ENCODE data around the gene ANKRD63.

The ANKRD63 gene

DNA sequence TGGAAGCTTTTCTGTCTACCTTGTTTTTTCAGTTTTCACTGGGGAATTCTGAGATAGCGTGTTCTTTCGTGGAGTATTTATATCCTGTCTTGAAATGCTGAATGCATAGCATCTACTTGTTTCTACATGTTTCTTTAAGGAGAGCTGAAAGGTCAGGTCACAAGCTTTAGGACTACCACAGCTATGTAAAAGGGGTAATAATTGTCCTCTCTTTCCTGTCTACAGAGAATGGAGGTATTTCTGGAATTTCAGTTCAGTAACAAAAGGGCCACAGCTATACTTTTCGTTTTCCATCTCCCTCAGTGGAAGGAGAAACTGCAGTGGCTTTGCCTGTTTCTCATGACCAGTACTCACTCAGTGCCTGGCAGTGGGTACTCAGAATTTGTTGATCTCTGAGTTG, 45.3 kb upstream of the ANKRD63 start:
- H4K8ac ChIP-seq (ENCODE audit: low read depth, low read length), result no peak overlapping the region
- no peak overlapping the region for H3K23ac ChIP-seq (ENCODE audit: low read depth, low read length, poor library complexity)
- H2AK5ac ChIP-seq (ENCODE audit: low read depth, low read length), result no peak overlapping the region
- no peak overlapping the region for H2BK15ac ChIP-seq (ENCODE audit: low read length)
- H3K36me3 ChIP-seq (replicated peaks in 1 of 2; ENCODE audit: control insufficient read depth in 2 of 2, insufficient read depth in 2 of 2, low read length in 2 of 2), result peaks cover 0 to 6% of the 10 kb centered on the region in 2 donors
- no peak overlapping the region for H3K4me3 ChIP-seq (ENCODE audit: low read length in 2 of 2)
- H3K27ac ChIP-seq (replicated peaks; ENCODE audit: low read length), result no peak overlapping the region
- H4K91ac ChIP-seq (ENCODE audit: low read depth, low read length, poor library complexity), result no peak overlapping the region
- H3K14ac ChIP-seq (ENCODE audit: low read length), result no peak overlapping the region
- H2BK5ac ChIP-seq (ENCODE audit: low read length), result no peak overlapping the region
- no peak overlapping the region for H2AFZ ChIP-seq (ENCODE audit: low read length)
- no peak overlapping the region for H2BK120ac ChIP-seq (ENCODE audit: low read depth, low read length)
- peaks cover 0 to 5% of the 10 kb centered on the region in 2 donors for H3K9me3 ChIP-seq (replicated peaks in 1 of 2; ENCODE audit: control insufficient read depth in 2 of 2, insufficient read depth in 1 of 2, low read depth in 1 of 2, low read length in 2 of 2)
- H3K4me2 ChIP-seq (ENCODE audit: insufficient read depth, low read length, poor library complexity, severe bottlenecking), result no peak overlapping the region
- no peak overlapping the region for H2BK12ac ChIP-seq (ENCODE audit: low read length)
- no peak overlapping the region for H3K4ac ChIP-seq (ENCODE audit: low read length)
- no peak for DNase-seq (ENCODE audit: low spot score)
- no CpG with 5 or more reads among the region's 3 CpGs for WGBS, 2 donors (ENCODE audit: extremely low coverage in 2 of 2, insufficient read length in 2 of 2, insufficient replicate concordance in 1 of 2)
- H3K9ac ChIP-seq (ENCODE audit: low read depth, low read length, poor library complexity), result no peak overlapping the region
- no peak overlapping the region for H3K18ac ChIP-seq (ENCODE audit: low read length)
- peaks cover 0 to 8% (median 0%) of the 10 kb centered on the region in 3 experiments for H3K27me3 ChIP-seq (ENCODE audit: control insufficient read depth in 3 of 3, insufficient read depth in 3 of 3, low read depth in 1 of 3, low read length in 3 of 3)
- peaks cover 33 to 54% of the 10 kb centered on the region in 2 donors for H3K4me1 ChIP-seq (ENCODE audit: control insufficient read depth in 2 of 2, insufficient read depth in 1 of 2, low read depth in 1 of 2, low read length in 2 of 2)
- no peaks in the 10 kb centered on the region for H3K79me1 ChIP-seq (ENCODE audit: low read depth, low read length)

DNA sequence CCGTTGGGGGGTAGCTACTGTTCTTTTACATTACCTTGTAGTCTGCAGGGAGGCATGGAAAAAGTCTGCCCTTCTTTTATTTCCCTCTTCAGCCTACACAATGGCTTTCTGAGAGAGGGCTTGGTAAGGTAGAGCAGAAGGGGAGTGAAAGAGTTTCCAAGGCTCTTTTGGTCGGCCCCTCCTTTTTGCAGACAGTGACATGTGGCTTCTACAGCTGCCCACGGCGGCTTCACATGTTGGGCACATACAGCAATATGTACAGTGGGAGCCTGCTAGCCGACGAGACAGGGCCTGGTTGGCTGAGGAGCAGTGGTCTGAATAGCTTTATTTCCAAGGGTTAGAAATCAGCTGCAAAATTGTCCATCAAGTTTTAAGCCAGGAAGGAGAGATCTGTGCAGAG, 44.6 kb upstream of the ANKRD63 start:
- Histone ChIP-seq H3K14ac (ENCODE audit: low read length) (no peak overlapping the region), H3K4me1 (ENCODE audit: control insufficient read depth in 2 of 2, insufficient read depth in 1 of 2, low read depth in 1 of 2, low read length in 2 of 2) (peaks cover 39 to 60% of the 10 kb centered on the region in 2 donors), H3K4me3 (ENCODE audit: low read length in 2 of 2) (no peak overlapping the region)

DNA sequence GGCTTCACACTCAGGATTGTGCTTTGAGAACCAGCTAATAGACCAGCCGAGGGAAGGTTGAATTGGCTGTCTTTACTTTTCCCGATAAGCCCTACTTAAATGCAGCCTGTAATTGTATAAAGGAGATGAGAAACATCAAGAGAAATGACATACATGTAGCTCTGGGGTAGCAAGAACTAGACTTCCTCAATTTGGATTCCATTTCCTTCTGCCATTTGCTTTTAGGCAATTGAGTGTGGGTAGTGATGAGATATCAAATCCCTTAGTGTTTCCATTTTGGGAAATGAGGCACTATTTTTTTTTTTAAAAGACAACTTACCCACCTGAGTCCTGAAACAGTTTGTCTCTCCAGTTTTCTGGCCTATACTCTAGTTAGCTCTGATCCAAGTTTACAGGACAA, 42.8 kb upstream of the ANKRD63 start:
- Histone ChIP-seq H3K14ac (ENCODE audit: low read length) (no peak overlapping the region), H3K9me3 (replicated peaks in 1 of 2; ENCODE audit: control insufficient read depth in 2 of 2, insufficient read depth in 1 of 2, low read depth in 1 of 2, low read length in 2 of 2) (peaks cover 0 to 5% of the 10 kb centered on the region in 2 donors), H2BK15ac (ENCODE audit: low read length) (no peak overlapping the region), H3K18ac (ENCODE audit: low read length) (no peak overlapping the region), H3K27me3 (ENCODE audit: control insufficient read depth in 3 of 3, insufficient read depth in 3 of 3, low read depth in 1 of 3, low read length in 3 of 3) (peaks cover 4 to 22% (median 4%) of the 10 kb centered on the region in 3 experiments), H3K4me3 (ENCODE audit: low read length in 2 of 2) (no peak overlapping the region), H2AK5ac (ENCODE audit: low read depth, low read length) (no peak overlapping the region), H2BK12ac (ENCODE audit: low read length) (no peak overlapping the region), H3K36me3 (replicated peaks in 1 of 2; ENCODE audit: control insufficient read depth in 2 of 2, insufficient read depth in 2 of 2, low read length in 2 of 2) (peaks cover 0 to 6% of the 10 kb centered on the region in 2 donors), H4K8ac (ENCODE audit: low read depth, low read length) (no peak overlapping the region), H4K91ac (ENCODE audit: low read depth, low read length, poor library complexity) (no peak overlapping the region), H3K4me1 (ENCODE audit: control insufficient read depth in 2 of 2, insufficient read depth in 1 of 2, low read depth in 1 of 2, low read length in 2 of 2) (peaks cover 37 to 68% of the 10 kb centered on the region in 2 donors), H3K4me2 (ENCODE audit: insufficient read depth, low read length, poor library complexity, severe bottlenecking) (no peak overlapping the region), H3K4ac (ENCODE audit: low read length) (no peak overlapping the region), H3K23ac (ENCODE audit: low read depth, low read length, poor library complexity) (no peak overlapping the region), H2AFZ (ENCODE audit: low read length) (no peak overlapping the region), H2BK120ac (ENCODE audit: low read depth, low read length) (no peak overlapping the region), H3K9ac (ENCODE audit: low read depth, low read length, poor library complexity) (no peak overlapping the region), H2BK5ac (ENCODE audit: low read length) (no peak overlapping the region), H3K79me1 (ENCODE audit: low read depth, low read length) (no peaks in the 10 kb centered on the region), H3K27ac (replicated peaks; ENCODE audit: low read length) (no peak overlapping the region)
- WGBS, 2 donors (ENCODE audit: extremely low coverage in 2 of 2, insufficient read length in 2 of 2, insufficient replicate concordance in 1 of 2), result no CpG with 5 or more reads among the region's 2 CpGs
- no peak for DNase-seq (ENCODE audit: low spot score)

More for the DNA sequence above, 44.6 kb upstream of the ANKRD63 start:
- Histone ChIP-seq H2BK120ac (ENCODE audit: low read depth, low read length) (no peak overlapping the region), H3K79me1 (ENCODE audit: low read depth, low read length) (no peaks in the 10 kb centered on the region), H2AK5ac (ENCODE audit: low read depth, low read length) (no peak overlapping the region), H3K23ac (ENCODE audit: low read depth, low read length, poor library complexity) (no peak overlapping the region), H2BK12ac (ENCODE audit: low read length) (no peak overlapping the region), H2AFZ (ENCODE audit: low read length) (peak overlapping the region; percentile 31), H3K27ac (replicated peaks; ENCODE audit: low read length) (no peak overlapping the region), H3K9me3 (replicated peaks in 1 of 2; ENCODE audit: control insufficient read depth in 2 of 2, insufficient read depth in 1 of 2, low read depth in 1 of 2, low read length in 2 of 2) (peaks cover 0 to 5% of the 10 kb centered on the region in 2 donors), H2BK5ac (ENCODE audit: low read length) (no peak overlapping the region), H2BK15ac (ENCODE audit: low read length) (no peak overlapping the region), H3K9ac (ENCODE audit: low read depth, low read length, poor library complexity) (no peak overlapping the region), H3K27me3 (ENCODE audit: control insufficient read depth in 3 of 3, insufficient read depth in 3 of 3, low read depth in 1 of 3, low read length in 3 of 3) (peaks cover 0 to 14% (median 4%) of the 10 kb centered on the region in 3 experiments), H4K8ac (ENCODE audit: low read depth, low read length) (no peak overlapping the region), H3K36me3 (replicated peaks in 1 of 2; ENCODE audit: control insufficient read depth in 2 of 2, insufficient read depth in 2 of 2, low read length in 2 of 2) (peaks cover 0 to 6% of the 10 kb centered on the region in 2 donors), H4K91ac (ENCODE audit: low read depth, low read length, poor library complexity) (no peak overlapping the region), H3K18ac (ENCODE audit: low read length) (no peak overlapping the region), H3K4me2 (ENCODE audit: insufficient read depth, low read length, poor library complexity, severe bottlenecking) (no peak overlapping the region), H3K4ac (ENCODE audit: low read length) (no peak overlapping the region)
- WGBS, 2 donors (ENCODE audit: extremely low coverage in 2 of 2, insufficient read length in 2 of 2, insufficient replicate concordance in 1 of 2), result no CpG with 5 or more reads among the region's 6 CpGs
- DNase-seq (ENCODE audit: low spot score), result no peak

DNA sequence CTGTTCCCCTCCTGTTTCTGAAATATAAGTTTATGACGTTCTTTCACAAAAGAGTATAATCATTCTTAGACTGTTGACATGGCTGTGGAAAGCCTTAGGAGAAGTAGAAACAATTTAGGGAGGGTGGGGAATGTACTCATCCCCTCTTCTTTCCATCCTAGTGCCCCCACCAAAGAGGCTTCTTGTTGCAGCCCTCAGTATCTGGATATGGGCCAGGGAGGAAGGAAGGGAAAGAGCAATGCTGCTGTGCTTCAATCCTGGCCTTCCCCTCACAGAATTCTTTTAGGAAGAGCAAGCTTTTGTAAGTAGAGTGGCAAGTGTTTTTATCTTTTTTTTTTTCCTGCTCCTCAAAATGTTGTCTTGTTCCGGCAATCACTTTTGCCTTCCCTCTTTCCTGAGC, 42.3 kb upstream of the ANKRD63 start:
- Histone ChIP-seq H2BK120ac (ENCODE audit: low read depth, low read length) (no peak overlapping the region), H2BK12ac (ENCODE audit: low read length) (no peak overlapping the region), H3K27ac (replicated peaks; ENCODE audit: low read length) (no peak overlapping the region), H3K9ac (ENCODE audit: low read depth, low read length, poor library complexity) (no peak overlapping the region), H3K79me1 (ENCODE audit: low read depth, low read length) (no peaks in the 10 kb centered on the region), H3K9me3 (replicated peaks in 1 of 2; ENCODE audit: control insufficient read depth in 2 of 2, insufficient read depth in 1 of 2, low read depth in 1 of 2, low read length in 2 of 2) (peaks cover 0 to 5% of the 10 kb centered on the region in 2 donors), H2AFZ (ENCODE audit: low read length) (no peak overlapping the region), H2BK5ac (ENCODE audit: low read length) (no peak overlapping the region), H3K4me3 (ENCODE audit: low read length in 2 of 2) (peak overlapping the region in 1 of 2 donors; percentile 65), H2BK15ac (ENCODE audit: low read length) (no peak overlapping the region), H3K36me3 (replicated peaks in 1 of 2; ENCODE audit: control insufficient read depth in 2 of 2, insufficient read depth in 2 of 2, low read length in 2 of 2) (peaks cover 0 to 6% of the 10 kb centered on the region in 2 donors), H3K4me1 (ENCODE audit: control insufficient read depth in 2 of 2, insufficient read depth in 1 of 2, low read depth in 1 of 2, low read length in 2 of 2) (peaks cover 36 to 64% of the 10 kb centered on the region in 2 donors), H2AK5ac (ENCODE audit: low read depth, low read length) (no peak overlapping the region), H3K4ac (ENCODE audit: low read length) (no peak overlapping the region), H4K91ac (ENCODE audit: low read depth, low read length, poor library complexity) (no peak overlapping the region), H4K8ac (ENCODE audit: low read depth, low read length) (no peak overlapping the region), H3K4me2 (ENCODE audit: insufficient read depth, low read length, poor library complexity, severe bottlenecking) (peak overlapping the region; percentile 93), H3K27me3 (ENCODE audit: control insufficient read depth in 3 of 3, insufficient read depth in 3 of 3, low read depth in 1 of 3, low read length in 3 of 3) (peaks cover 4 to 22% (median 4%) of the 10 kb centered on the region in 3 experiments), H3K14ac (ENCODE audit: low read length) (no peak overlapping the region), H3K23ac (ENCODE audit: low read depth, low read length, poor library complexity) (no peak overlapping the region), H3K18ac (ENCODE audit: low read length) (no peak overlapping the region)
- WGBS, 2 donors (ENCODE audit: extremely low coverage in 2 of 2, insufficient read length in 2 of 2, insufficient replicate concordance in 1 of 2), result no CpG with 5 or more reads among the region's 2 CpGs
- no peak for DNase-seq (ENCODE audit: low spot score)
